GM12878 (cell line): ENCODE measurements around the gene ARTN. TPM values are rescaled to one million over a fixed set of nuclear protein-coding genes. Genes with fewer than 3 reads are reported as not detected.
A peak's percentile ranks its signal among the peaks of the same experiment; 100 is the strongest.

Experiments
- ATAC-seq: fragments of 200-7000 bp; cut with Tn5 transposase; 3 replicates; pipeline ENCODE4 v1.9.1; 2020; ENCODE audit warnings: mild to moderate bottlenecking, moderate library complexity
- BruUV-seq: library from RNA; stranded (reverse); fragments of 400-500 nt; replicated peaks from 2 replicates; lab custom pipeline; 2021; lab: Mats Ljungman, UMichigan
- CTCF ChIA-PET: fragments of 300-600 bp; sonication (Branson Sonifier 250); formaldehyde crosslinking; extraction: SDS; loops from one replicate; lab custom pipeline; 2021; ENCODE audit warnings: inconsistent platforms; lab: Yijun Ruan, JAX
- POLR2A ChIA-PET: fragments of 350-600 bp; formaldehyde crosslinking; extraction: SDS; loops from one replicate; lab custom pipeline; 2021; ENCODE audit warnings: inconsistent platforms; lab: Charles Lee
- RAD21 ChIA-PET: fragments of 300-600 bp; sonication (Branson Sonifier 250); formaldehyde crosslinking; loops from one replicate; lab custom pipeline; 2023; ENCODE audit warnings: antibody characterized with exemption; ENCODE audit not compliant: unreplicated experiment; lab: Charles Lee
- SMC1A ChIA-PET: fragments of 300-600 bp; sonication (Branson Sonifier 250); formaldehyde crosslinking; loops from one replicate; lab custom pipeline; 2023; ENCODE audit not compliant: unreplicated experiment, uncharacterized antibody; lab: Charles Lee
- DNase-seq: peaks from one replicate; pipeline ENCODE4 v3.0.0-alpha.2; 2011; ENCODE audit warnings: low read depth, low spot score
- FAIRE-seq: peaks from 3 replicates; lab custom pipeline; 2011; peaks lifted over from hg19 to GRCh38; lab: Jason Lieb, UNC
- H2AFZ ChIP-seq: 2 replicates; pipeline ENCODE4 v1.6.0; 2011; ENCODE audit warnings: low read depth, low read length, control low read depth; ENCODE audit not compliant: control insufficient read depth
- H3K27ac ChIP-seq: 2 replicates; pipeline ENCODE4 v1.5.1; 2011; ENCODE audit warnings: control low read depth; ENCODE audit not compliant: control insufficient read depth, insufficient read depth
- H3K27me3 ChIP-seq, 2 experiments: replicated peaks in 1 of 2; 2 replicates each; pipeline versions ENCODE4 v1.6.0 to v1.6.1; 2011; ENCODE audit warnings: low read length in 1 of 2; ENCODE audit not compliant: control insufficient read depth in 2 of 2, insufficient read depth in 2 of 2
- H3K36me3 ChIP-seq, 2 experiments: 2 replicates each; pipeline ENCODE4 v1.5.1; 2011; ENCODE audit warnings: low read length in 1 of 2; ENCODE audit not compliant: control insufficient read depth in 2 of 2, insufficient read depth in 2 of 2
- H3K4me1 ChIP-seq: 2 replicates; pipeline ENCODE4 v1.6.1; 2011; ENCODE audit warnings: mild to moderate bottlenecking, low read length, moderate library complexity, mixed read lengths; ENCODE audit not compliant: control insufficient read depth, insufficient read depth
- H3K4me2 ChIP-seq: 2 replicates; pipeline ENCODE4 v1.6.0; 2011; ENCODE audit warnings: control low read depth; ENCODE audit not compliant: control insufficient read depth, insufficient read depth
- H3K4me3 ChIP-seq: fragments of 200-600 bp; sonication (generic); 2 replicates; pipeline ENCODE4 v1.5.1; 2016
- H3K79me2 ChIP-seq: 2 replicates; pipeline ENCODE4 v1.6.0; 2011; ENCODE audit warnings: low read length; ENCODE audit not compliant: control insufficient read depth, insufficient read depth
- H3K9ac ChIP-seq: 2 replicates; pipeline ENCODE4 v1.8.0; 2011; ENCODE audit warnings: low read length, control low read depth, mixed read lengths; ENCODE audit not compliant: control insufficient read depth, insufficient read depth
- H3K9me3 ChIP-seq: replicated peaks from 3 replicates; pipeline ENCODE4 v1.5.1; 2011; ENCODE audit warnings: mild to moderate bottlenecking, low read length; ENCODE audit not compliant: control insufficient read depth, insufficient read depth
- H4K20me1 ChIP-seq: 2 replicates; pipeline ENCODE4 v1.6.0; 2011; ENCODE audit not compliant: control insufficient read depth, insufficient read depth
- BHLHE40 ChIP-seq, 2 experiments: fragments of 450-650 bp in 1 of 2; IDR thresholded peaks; 2 replicates each; pipeline ENCODE4 v1.6.1; 2011 to 2017; ENCODE audit warnings: low read depth in 2 of 2, borderline replicate concordance in 1 of 2, improper control_type of control experiment in 1 of 2, low read length in 1 of 2, mild to moderate bottlenecking in 1 of 2
- CUX1 ChIP-seq: IDR thresholded peaks from 2 replicates; pipeline ENCODE4 v1.6.1; 2012; ENCODE audit warnings: improper control_type of control experiment, low read depth, low read length; ENCODE audit not compliant: insufficient replicate concordance
- NR2F1 ChIP-seq: fragments of 450-650 bp; conservative IDR thresholded peaks from 2 replicates; pipeline ENCODE4 v1.6.1; 2017; ENCODE audit warnings: mild to moderate bottlenecking
- PML ChIP-seq: IDR thresholded peaks from 2 replicates; pipeline ENCODE4 v1.6.1; 2012; ENCODE audit warnings: low read length, inconsistent platforms
- RUNX3 ChIP-seq: IDR thresholded peaks from 2 replicates; pipeline ENCODE4 v1.6.1; 2012; ENCODE audit warnings: low read length, inconsistent platforms
- SMARCA5 ChIP-seq: fragments of 450-650 bp; IDR thresholded peaks from 2 replicates; pipeline ENCODE4 v1.6.1; 2017; ENCODE audit warnings: mild to moderate bottlenecking
- TCF7 ChIP-seq: IDR thresholded peaks from 2 replicates; pipeline ENCODE4 v1.6.1; 2014; ENCODE audit warnings: antibody characterized with exemption, borderline replicate concordance
- ZNF217 ChIP-seq: fragments of 450-650 bp; IDR thresholded peaks from 2 replicates; pipeline ENCODE4 v1.6.1; 2017; ENCODE audit warnings: antibody characterized with exemption, mild to moderate bottlenecking
- WGBS: methylation state at CpG from one replicate; pipeline ENCODE4 v1.1.6; 2016; ENCODE audit warnings: low lambda C conversion rate; ENCODE audit not compliant: insufficient replicate concordance, insufficient coverage; ENCODE audit errors: missing lambda C conversion rate; 5-methylcytosine and 5-hydroxymethylcytosine counted together
- in situ Hi-C: fragments of 300-500 bp; cut with MboI; formaldehyde crosslinking; loops from 9 replicates; pipeline ENCODE4 v1.14.3; 2018; ENCODE audit warnings: mixed read lengths
- intact Hi-C: fragments of 100-400 bp; cut with micrococcal nuclease; formaldehyde crosslinking; loops from one replicate; pipeline ENCODE4 v1.14.2; 2022; ENCODE audit not compliant: unreplicated experiment
- polyA plus RNA-seq, 11 experiments: library from polyadenylated mRNA; depleted of rRNA in 4 of 11; unstranded in 6 of 11; stranded (reverse) in 5 of 11; fragments of >200 nt; fragmentation: Nextera tagmentation in 4 of 11; fragmentation: Illumina TruSeq in 1 of 11; extraction: Ambion mirVana in 4 of 11; extraction: Trizol in 1 of 11; gene quantifications; 1 replicate in 1 of 11; 2 replicates in 10 of 11; pipeline versions ENCODE4 v1.2.1 to v1.2.3, GENCODE V29; 2011 to 2016; ENCODE audit warnings: inconsistent platforms in 2 of 11, missing spikeins in 2 of 11, low read depth in 1 of 11
- total RNA-seq, 4 experiments: library from RNA; depleted of rRNA in 3 of 4; stranded (reverse); fragments of >200 nt in 3 of 4; fragmentation: Illumina TruSeq in 1 of 4; extraction: Trizol in 1 of 4; gene quantifications; 2 replicates each; pipeline versions ENCODE4 v1.2.1 to v1.2.3, GENCODE V29; 2013 to 2021
- TF ChIP-seq, protein P1 (sequence below): fragments of 450-650 bp; conservative IDR thresholded peaks from 2 replicates; pipeline ENCODE4 v1.6.1; 2017; ENCODE audit warnings: mild to moderate bottlenecking, moderate library complexity
- TF ChIP-seq, protein P2 (sequence below): fragments of 450-650 bp; IDR thresholded peaks from 2 replicates; pipeline ENCODE4 v1.6.1; 2016; ENCODE audit warnings: mild to moderate bottlenecking

The ARTN gene
- total and polyA plus RNA-seq, 10 of the 15 experiments (the other 5 are each of a cell fraction or from before 2014, with no cell fraction given): 0.06 to 2.1 (median 0.34) TPM; not detected in 1

DNA sequence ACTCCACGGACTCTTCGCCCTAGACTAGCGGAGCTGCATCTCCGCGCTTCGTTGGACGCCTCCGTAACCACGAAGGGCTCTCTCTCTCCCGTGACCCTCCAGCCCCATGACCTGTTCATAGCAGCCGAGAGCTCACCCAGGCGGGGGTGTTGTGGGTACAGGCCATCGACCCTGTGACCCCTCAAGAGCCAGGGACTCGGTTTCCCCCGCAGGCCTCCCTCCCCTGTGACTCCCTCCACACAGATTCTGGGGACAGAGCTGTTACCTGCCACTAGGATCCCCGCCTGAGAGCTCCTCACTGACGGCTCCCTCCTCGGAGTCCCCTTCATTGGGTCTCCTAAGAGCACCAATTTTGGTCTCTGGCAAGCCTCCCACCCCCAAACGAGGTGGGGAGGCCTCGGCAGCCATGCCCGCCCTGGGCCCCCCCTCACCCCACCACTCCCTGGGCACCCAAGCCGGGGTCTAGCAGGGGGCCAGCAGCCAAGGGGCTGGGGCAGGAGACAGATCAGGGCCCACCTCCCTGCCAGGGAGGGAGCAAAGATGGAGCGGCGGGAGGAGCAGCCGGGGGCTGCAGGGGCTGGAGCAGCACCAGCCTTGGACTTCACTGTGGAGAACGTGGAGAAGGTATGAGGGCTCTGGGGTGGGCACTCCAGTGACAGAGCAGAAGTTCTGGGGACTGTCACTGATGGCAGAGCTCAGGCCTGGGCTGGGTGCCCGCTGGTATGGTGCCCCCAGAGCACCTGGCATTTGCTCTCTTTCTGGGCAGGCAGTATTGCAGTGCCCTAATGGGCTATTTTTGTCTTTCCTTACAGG lies 13.7 kb downstream of the ARTN start:
- DNase-seq: no peak
- in situ Hi-C loops: no loop called here

More for the DNA sequence above, 13.7 kb downstream of the ARTN start:
- Histone ChIP-seq H3K9me3 (no peaks in the 10 kb centered on the region), H3K4me1 (peaks cover 10% of the 10 kb centered on the region), H3K4me2 (peak overlapping the region; percentile 98), H3K36me3 (0 out of 4 replicates have a peak, but pooled peaks cover 0 to 4% of the 10 kb centered on the region in 2 experiments), H3K27ac (peak overlapping the region; percentile 93), H3K9ac (peak overlapping the region; percentile 85), H3K79me2 (peaks cover 23% of the 10 kb centered on the region), H2AFZ (peak overlapping the region; percentile 99), H4K20me1 (no peaks in the 10 kb centered on the region), H3K27me3 (no peaks in the 10 kb centered on the region), H3K4me3 (peak overlapping the region; percentile 94)
- ATAC-seq: no peak
- peak; percentile 23 for FAIRE-seq
- POLR2A ChIA-PET: interaction anchor here (0.6 to 3.4 kb wide), 5 partner anchors 23 to 548 kb away, joined by 3 to 18 read pairs (median 4); partner anchors contain the start of gene ATP6V0B
- peak; percentile 28 for TF ChIP-seq RUNX3
- peak; percentile 86 for TF ChIP-seq NR2F1
- TF ChIP-seq PML: peak; percentile 0; the same call in 1 of the 2 replicates
- TF ChIP-seq ZNF217: no peak
- TF ChIP-seq TCF7: no peak
- TF ChIP-seq, protein P1, sequence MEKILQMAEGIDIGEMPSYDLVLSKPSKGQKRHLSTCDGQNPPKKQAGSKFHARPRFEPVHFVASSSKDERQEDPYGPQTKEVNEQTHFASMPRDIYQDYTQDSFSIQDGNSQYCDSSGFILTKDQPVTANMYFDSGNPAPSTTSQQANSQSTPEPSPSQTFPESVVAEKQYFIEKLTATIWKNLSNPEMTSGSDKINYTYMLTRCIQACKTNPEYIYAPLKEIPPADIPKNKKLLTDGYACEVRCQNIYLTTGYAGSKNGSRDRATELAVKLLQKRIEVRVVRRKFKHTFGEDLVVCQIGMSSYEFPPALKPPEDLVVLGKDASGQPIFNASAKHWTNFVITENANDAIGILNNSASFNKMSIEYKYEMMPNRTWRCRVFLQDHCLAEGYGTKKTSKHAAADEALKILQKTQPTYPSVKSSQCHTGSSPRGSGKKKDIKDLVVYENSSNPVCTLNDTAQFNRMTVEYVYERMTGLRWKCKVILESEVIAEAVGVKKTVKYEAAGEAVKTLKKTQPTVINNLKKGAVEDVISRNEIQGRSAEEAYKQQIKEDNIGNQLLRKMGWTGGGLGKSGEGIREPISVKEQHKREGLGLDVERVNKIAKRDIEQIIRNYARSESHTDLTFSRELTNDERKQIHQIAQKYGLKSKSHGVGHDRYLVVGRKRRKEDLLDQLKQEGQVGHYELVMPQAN: peak; percentile 76; the same call in 1 of the 2 replicates
- TF ChIP-seq, protein P2, sequence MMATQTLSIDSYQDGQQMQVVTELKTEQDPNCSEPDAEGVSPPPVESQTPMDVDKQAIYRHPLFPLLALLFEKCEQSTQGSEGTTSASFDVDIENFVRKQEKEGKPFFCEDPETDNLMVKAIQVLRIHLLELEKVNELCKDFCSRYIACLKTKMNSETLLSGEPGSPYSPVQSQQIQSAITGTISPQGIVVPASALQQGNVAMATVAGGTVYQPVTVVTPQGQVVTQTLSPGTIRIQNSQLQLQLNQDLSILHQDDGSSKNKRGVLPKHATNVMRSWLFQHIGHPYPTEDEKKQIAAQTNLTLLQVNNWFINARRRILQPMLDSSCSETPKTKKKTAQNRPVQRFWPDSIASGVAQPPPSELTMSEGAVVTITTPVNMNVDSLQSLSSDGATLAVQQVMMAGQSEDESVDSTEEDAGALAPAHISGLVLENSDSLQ: no peak
- TF ChIP-seq SMARCA5: 0 out of 2 replicates have a peak, but pooled peaks have one; percentile 20
- TF ChIP-seq BHLHE40 (IDR thresholded peaks at IDR 0.05; ENCODE audit: borderline replicate concordance in 1 of 2, low read depth in 2 of 2, low read length in 1 of 2): peak in 1 of 2 experiments; percentile 16; a peak in 1 of 4 replicates
- no peak for TF ChIP-seq CUX1
- intact Hi-C loops: loop anchor here (2.0 to 5.0 kb wide), 4 partner anchors 28 to 296 kb away; partner anchors contain the start of genes ATP6V0B, KDM4A and ST3GAL3
- SMC1A ChIA-PET: interaction anchor here (0.5 to 7.2 kb wide), 5 partner anchors 13 to 296 kb away, joined by 3 to 100 read pairs (median 7); partner anchors contain the start of gene ARTN
- RAD21 ChIA-PET: interaction anchor here (0.9 to 5.8 kb wide), 6 partner anchors 12 to 297 kb away, joined by 4 to 78 read pairs (median 11); partner anchors contain the start of genes ARTN, ATP6V0B and KDM4A
- CTCF ChIA-PET: interaction anchor here (0.6 to 10.4 kb wide), 10 partner anchors 14 to 296 kb away, joined by 3 to 167 read pairs (median 4); partner anchors contain the start of genes ARTN and DPH2
- TSS peak; percentile 79 for BruUV-seq
- 1% methylated on average over 27 of the region's 27 CpGs for WGBS
